Upper lobe of left lung (tissue), 4 donors: Measurements from ENCODE around the gene LCE1A.

ENCODE experiments used
- CTCF ChIP-seq, 6 experiments: fragments of 450-650 bp in 4 of 6; fragments of 200-600 bp in 2 of 6; sonication (generic) in 2 of 6; IDR thresholded peaks; one replicate each; pipeline ENCODE4 v1.5.1; 2016 to 2019; ENCODE audit warnings: antibody characterized with exemption in 6 of 6
- EP300 ChIP-seq, 4 donors: sonication (generic); formaldehyde crosslinking; IDR thresholded peaks; one replicate each; pipeline ENCODE4 v1.5.1; 2017; ENCODE audit warnings: antibody characterized with exemption in 4 of 4, control low read depth in 2 of 4
- POLR2A ChIP-seq, 4 donors: fragments of 450-650 bp; IDR thresholded peaks; one replicate each; pipeline ENCODE4 v1.5.1; 2016 to 2017; ENCODE audit warnings: antibody characterized with exemption in 4 of 4, mild to moderate bottlenecking in 2 of 4
- POLR2AphosphoS5 ChIP-seq, 2 donors: sonication (generic); formaldehyde crosslinking; IDR thresholded peaks; one replicate each; pipeline ENCODE4 v1.5.1; 2017; ENCODE audit warnings: antibody characterized with exemption in 2 of 2

- TF ChIP-seq CTCF (IDR thresholded peaks at IDR 0.05) (no peak), EP300 (IDR thresholded peaks at IDR 0.05) (no peak), POLR2A (IDR thresholded peaks at IDR 0.05) (no peak), POLR2AphosphoS5 (IDR thresholded peaks at IDR 0.05) (no peak)
These were observed 34.1 kb downstream of the LCE1A start for GRCh38 chr1:152861374-152861773.
